ENCODE measurements around the gene PTPRU.

DNA sequence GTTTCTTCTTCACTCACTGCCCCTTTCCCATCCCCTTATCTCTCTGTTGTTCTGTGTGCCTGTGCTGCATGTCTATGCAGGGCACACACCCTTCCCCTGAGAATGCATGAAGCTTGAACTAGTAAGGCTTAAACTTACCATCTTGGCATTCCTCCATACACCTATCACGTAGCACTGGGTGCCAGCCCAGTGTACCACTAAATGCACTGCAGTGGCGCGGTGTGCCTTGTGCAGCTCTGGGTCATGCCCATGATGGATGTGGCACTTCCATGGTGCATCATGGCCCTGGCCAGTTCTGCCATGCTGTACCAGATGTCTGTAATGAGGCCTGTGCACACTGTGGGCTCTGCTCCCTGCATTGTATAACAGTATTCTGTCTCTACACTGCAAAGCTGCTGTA is 10.7 kb downstream of the PTPRU start:
- TF ChIP-seq, protein P1, sequence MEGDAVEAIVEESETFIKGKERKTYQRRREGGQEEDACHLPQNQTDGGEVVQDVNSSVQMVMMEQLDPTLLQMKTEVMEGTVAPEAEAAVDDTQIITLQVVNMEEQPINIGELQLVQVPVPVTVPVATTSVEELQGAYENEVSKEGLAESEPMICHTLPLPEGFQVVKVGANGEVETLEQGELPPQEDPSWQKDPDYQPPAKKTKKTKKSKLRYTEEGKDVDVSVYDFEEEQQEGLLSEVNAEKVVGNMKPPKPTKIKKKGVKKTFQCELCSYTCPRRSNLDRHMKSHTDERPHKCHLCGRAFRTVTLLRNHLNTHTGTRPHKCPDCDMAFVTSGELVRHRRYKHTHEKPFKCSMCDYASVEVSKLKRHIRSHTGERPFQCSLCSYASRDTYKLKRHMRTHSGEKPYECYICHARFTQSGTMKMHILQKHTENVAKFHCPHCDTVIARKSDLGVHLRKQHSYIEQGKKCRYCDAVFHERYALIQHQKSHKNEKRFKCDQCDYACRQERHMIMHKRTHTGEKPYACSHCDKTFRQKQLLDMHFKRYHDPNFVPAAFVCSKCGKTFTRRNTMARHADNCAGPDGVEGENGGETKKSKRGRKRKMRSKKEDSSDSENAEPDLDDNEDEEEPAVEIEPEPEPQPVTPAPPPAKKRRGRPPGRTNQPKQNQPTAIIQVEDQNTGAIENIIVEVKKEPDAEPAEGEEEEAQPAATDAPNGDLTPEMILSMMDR (IDR thresholded peaks at IDR 0.05 in 2 of 3, conservative IDR thresholded peaks at IDR 0.05 in 1 of 3; ENCODE audit: borderline replicate concordance in 1 of 3, insufficient read depth in 1 of 3, low read depth in 2 of 3, low read length in 2 of 3): no peak
- TF ChIP-seq, protein P2, sequence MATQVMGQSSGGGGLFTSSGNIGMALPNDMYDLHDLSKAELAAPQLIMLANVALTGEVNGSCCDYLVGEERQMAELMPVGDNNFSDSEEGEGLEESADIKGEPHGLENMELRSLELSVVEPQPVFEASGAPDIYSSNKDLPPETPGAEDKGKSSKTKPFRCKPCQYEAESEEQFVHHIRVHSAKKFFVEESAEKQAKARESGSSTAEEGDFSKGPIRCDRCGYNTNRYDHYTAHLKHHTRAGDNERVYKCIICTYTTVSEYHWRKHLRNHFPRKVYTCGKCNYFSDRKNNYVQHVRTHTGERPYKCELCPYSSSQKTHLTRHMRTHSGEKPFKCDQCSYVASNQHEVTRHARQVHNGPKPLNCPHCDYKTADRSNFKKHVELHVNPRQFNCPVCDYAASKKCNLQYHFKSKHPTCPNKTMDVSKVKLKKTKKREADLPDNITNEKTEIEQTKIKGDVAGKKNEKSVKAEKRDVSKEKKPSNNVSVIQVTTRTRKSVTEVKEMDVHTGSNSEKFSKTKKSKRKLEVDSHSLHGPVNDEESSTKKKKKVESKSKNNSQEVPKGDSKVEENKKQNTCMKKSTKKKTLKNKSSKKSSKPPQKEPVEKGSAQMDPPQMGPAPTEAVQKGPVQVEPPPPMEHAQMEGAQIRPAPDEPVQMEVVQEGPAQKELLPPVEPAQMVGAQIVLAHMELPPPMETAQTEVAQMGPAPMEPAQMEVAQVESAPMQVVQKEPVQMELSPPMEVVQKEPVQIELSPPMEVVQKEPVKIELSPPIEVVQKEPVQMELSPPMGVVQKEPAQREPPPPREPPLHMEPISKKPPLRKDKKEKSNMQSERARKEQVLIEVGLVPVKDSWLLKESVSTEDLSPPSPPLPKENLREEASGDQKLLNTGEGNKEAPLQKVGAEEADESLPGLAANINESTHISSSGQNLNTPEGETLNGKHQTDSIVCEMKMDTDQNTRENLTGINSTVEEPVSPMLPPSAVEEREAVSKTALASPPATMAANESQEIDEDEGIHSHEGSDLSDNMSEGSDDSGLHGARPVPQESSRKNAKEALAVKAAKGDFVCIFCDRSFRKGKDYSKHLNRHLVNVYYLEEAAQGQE (IDR thresholded peaks at IDR 0.05; ENCODE audit: low read depth): no peak
- TF ChIP-seq ZNF274 (IDR thresholded peaks at IDR 0.05; ENCODE audit: low read depth, low read length) (no peak), ZFX (IDR thresholded peaks at IDR 0.05) (no peak), POLR2AphosphoS5 (IDR thresholded peaks at IDR 0.05; ENCODE audit: low read depth, low read length) (no peak), RAD21 (IDR thresholded peaks at IDR 0.05; ENCODE audit: low read depth) (no peak), EZH2 (IDR thresholded peaks at IDR 0.05) (no peak), CEBPB (IDR thresholded peaks at IDR 0.05; ENCODE audit: low read depth) (no peak), YY1 (IDR thresholded peaks at IDR 0.05; ENCODE audit: extremely low read depth, insufficient replicate concordance, low read depth, low read length) (no peak), SP1 (IDR thresholded peaks at IDR 0.05; ENCODE audit: low read depth) (no peak), POLR2A (IDR thresholded peaks at IDR 0.05; ENCODE audit: borderline replicate concordance, extremely low read depth, insufficient read depth, insufficient read length) (no peak), SIN3A (IDR thresholded peaks at IDR 0.05; ENCODE audit: low read depth) (no peak)
- TF ChIP-seq, protein P3, sequence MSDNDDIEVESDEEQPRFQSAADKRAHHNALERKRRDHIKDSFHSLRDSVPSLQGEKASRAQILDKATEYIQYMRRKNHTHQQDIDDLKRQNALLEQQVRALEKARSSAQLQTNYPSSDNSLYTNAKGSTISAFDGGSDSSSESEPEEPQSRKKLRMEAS (IDR thresholded peaks at IDR 0.05): no peak
- TF ChIP-seq, protein P4, sequence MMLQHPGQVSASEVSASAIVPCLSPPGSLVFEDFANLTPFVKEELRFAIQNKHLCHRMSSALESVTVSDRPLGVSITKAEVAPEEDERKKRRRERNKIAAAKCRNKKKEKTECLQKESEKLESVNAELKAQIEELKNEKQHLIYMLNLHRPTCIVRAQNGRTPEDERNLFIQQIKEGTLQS (IDR thresholded peaks at IDR 0.05): no peak
